RWPE1 (cell line): ENCODE data around the gene RILP.

Experiments used
- CTCF ChIA-PET: fragments of 350-600 bp; sonication (Branson Sonifier 250); formaldehyde crosslinking; extraction: SDS; loops from one replicate; lab custom pipeline; 2021; lab: Yijun Ruan, JAX
- POLR2A ChIA-PET: fragments of 400-600 bp; formaldehyde crosslinking; extraction: SDS; loops from one replicate; lab custom pipeline; 2020; ENCODE audit warnings: antibody characterized with exemption; ENCODE audit not compliant: low non-redundant PET; lab: Yijun Ruan, JAX
- DNase-seq: peaks from one replicate; pipeline ENCODE4 v3.0.0; 2012; ENCODE audit warnings: low spot score
- H3K27ac ChIP-seq: fragments of 450-650 bp; 2 replicates; pipeline ENCODE4 v1.5.1; 2017
- CTCF ChIP-seq: fragments of 450-650 bp; conservative IDR thresholded peaks from 2 replicates; pipeline ENCODE4 v1.5.1; 2017; ENCODE audit warnings: low read depth, mild to moderate bottlenecking

RILP gene

DNA sequence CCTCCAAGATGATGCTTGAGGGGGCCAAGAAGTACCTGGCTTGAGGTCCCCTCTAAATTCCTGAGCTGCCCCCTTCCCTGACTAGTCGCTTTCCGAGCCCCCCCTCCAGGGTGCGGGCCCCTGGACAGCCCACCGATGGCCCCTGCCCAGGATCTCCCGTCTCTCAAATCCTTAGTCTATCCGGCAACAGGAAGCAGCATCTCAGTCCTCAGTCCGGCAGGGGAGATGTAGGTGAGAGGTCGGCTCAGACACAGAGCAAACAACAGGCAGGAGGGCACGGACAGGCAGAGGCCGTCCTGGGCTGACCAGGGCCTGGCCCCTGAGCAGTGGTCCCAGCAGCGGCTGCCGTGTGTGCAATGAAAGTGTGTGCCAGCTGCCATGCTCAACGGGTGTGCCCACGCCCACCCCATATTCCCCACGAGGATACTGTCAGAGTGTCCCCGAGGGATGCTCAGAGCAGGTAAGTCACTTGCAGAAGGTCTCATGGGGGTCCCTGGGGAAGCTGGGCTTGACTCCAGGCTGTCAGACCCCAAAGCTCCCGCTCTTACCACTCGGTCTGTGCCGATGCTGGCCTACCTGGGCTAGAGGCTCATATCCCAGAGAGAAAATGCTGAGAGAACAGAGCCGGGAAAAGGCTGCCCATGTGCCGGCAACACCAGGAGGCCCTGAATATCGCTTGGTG, 28.3 kb downstream of the RILP start:
- no peak for TF ChIP-seq CTCF
- no peak for DNase-seq
- CTCF ChIA-PET = interaction anchor here (0.6 to 0.7 kb wide), 2 partner anchors 8 to 295 kb away, joined by 3 to 4 read pairs; no protein-coding TSS in a partner anchor
- POLR2A ChIA-PET = no interaction called here
- peak overlapping the region; percentile 7 for H3K27ac ChIP-seq

- POLR2A ChIA-PET = no interaction called here
- CTCF ChIA-PET = no interaction called here
- H3K27ac ChIP-seq = peak overlapping the region; percentile 7; the same call in 1 of the 2 replicates
- no peak for DNase-seq
- TF ChIP-seq CTCF = no peak
Measured at GRCh38 chr17:1620486-1620885, 29.2 kb downstream of the RILP start.

DNA sequence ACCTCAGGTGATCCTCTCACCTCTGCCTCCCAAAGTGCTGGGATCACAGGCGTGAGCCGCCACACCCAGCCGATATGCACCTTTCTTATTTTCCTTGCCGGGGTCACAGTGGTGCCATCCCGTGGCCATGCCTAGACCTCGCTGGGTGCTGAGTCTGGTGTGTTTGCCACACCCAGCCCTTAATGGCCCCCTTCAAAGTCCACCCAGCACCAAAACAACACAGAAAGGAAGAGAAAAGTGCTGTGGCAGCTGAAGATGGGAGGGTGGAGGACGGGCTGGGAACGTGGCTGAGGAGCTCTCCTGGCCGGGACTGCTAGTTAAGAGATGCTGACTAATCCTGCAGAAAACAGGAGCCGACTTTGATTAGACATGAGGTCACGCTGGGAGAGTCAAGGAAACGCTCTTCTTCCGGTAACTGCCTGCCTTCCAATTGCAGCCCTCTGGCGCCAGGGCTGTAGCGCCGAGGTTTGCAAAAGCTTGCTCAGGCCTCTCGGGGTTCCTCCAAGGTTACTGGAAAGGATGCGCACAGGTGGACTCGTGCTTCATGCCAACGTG, 32.0 kb downstream of the RILP start:
- TF ChIP-seq CTCF = no peak
- CTCF ChIA-PET = interaction anchor here (1.5 to 2.3 kb wide), 2 partner anchors 12 to 43 kb away, joined by 6 to 9 read pairs; no protein-coding TSS in a partner anchor
- POLR2A ChIA-PET = no interaction called here
- H3K27ac ChIP-seq = peak overlapping the region; percentile 25
- peak; percentile 49 for DNase-seq

GRCh38 chr17:1616101-1616500, 33.6 kb downstream of the RILP start:
- POLR2A ChIA-PET = no interaction called here
- CTCF ChIA-PET = interaction anchor here (0.7 to 2.3 kb wide), 2 partner anchors 18 to 42 kb away, joined by 3 to 11 read pairs; no protein-coding TSS in a partner anchor
- no peak overlapping the region for H3K27ac ChIP-seq
- no peak for DNase-seq
- no peak for TF ChIP-seq CTCF

- ChIA-PET POLR2A (no interaction called here), CTCF (no interaction called here)
- no peak for TF ChIP-seq CTCF
- no peak for DNase-seq
- no peak overlapping the region for H3K27ac ChIP-seq
Measured at GRCh38 chr17:1612400-1612799, 37.3 kb downstream of the RILP start.

- ChIA-PET POLR2A (no interaction called here), CTCF (interaction anchor here (0.6 kb wide), 1 partner anchor 352 kb away, joined by 3 read pairs; no protein-coding TSS in a partner anchor)
- no peak for TF ChIP-seq CTCF
- H3K27ac ChIP-seq = 0 out of 2 replicates have a peak overlapping the region, but pooled peaks have one; percentile 21
- DNase-seq = no peak
Measured at GRCh38 chr17:1611715-1612114, 38.0 kb downstream of the RILP start.
